Right atrium auricular region (tissue), 2 donors: Measurements from ENCODE around the gene FUT6. TPM values are rescaled to one million over a fixed set of nuclear protein-coding genes. Genes with fewer than 3 reads are reported as not detected.

Experiments used
- DNase-seq: peaks from one replicate; pipeline ENCODE4 v3.0.0-alpha.2; 2019; ENCODE audit warnings: low spot score
- H3K27ac ChIP-seq, 2 donors: fragments of 200-600 bp; sonication (generic); 1 replicate in 1 of 2; 2 replicates in 1 of 2; pipeline ENCODE4 v1.5.1; 2016 to 2019
- H3K27me3 ChIP-seq, 2 donors: fragments of 200-600 bp; sonication (generic); one replicate each; pipeline versions ENCODE4 v1.5.1 to v1.6.0; 2017 to 2019
- H3K36me3 ChIP-seq: fragments of 200-600 bp; sonication (generic); one replicate; pipeline ENCODE4 v1.5.1; 2016
- H3K4me1 ChIP-seq, 2 donors: fragments of 200-600 bp; sonication (generic); one replicate each; pipeline versions ENCODE4 v1.5.1 to v1.6.0; 2017 to 2019
- H3K4me3 ChIP-seq, 2 donors: fragments of 200-600 bp; sonication (generic); 1 replicate in 1 of 2; 2 replicates in 1 of 2; pipeline ENCODE4 v1.5.1; 2017 to 2019; ENCODE audit warnings: mild to moderate bottlenecking in 1 of 2, moderate library complexity in 1 of 2
- H3K9me3 ChIP-seq, 2 donors: fragments of 200-600 bp; sonication (generic); one replicate each; pipeline ENCODE4 v1.5.1; 2019
- total RNA-seq, 2 donors: library from RNA; depleted of rRNA; stranded (reverse); fragments of >200 nt; gene quantifications; one replicate each; pipeline ENCODE4 v1.1.0, GENCODE V29; 2016
- TF ChIP-seq, protein P1 (sequence below), 2 donors: fragments of 200-600 bp; sonication (generic); IDR thresholded peaks; one replicate each; pipeline ENCODE4 v1.5.1; 2019; ENCODE audit warnings: antibody characterized with exemption in 2 of 2

FUT6 gene
- total RNA-seq, 2 donors from 2014 or later, result not detected

DNA sequence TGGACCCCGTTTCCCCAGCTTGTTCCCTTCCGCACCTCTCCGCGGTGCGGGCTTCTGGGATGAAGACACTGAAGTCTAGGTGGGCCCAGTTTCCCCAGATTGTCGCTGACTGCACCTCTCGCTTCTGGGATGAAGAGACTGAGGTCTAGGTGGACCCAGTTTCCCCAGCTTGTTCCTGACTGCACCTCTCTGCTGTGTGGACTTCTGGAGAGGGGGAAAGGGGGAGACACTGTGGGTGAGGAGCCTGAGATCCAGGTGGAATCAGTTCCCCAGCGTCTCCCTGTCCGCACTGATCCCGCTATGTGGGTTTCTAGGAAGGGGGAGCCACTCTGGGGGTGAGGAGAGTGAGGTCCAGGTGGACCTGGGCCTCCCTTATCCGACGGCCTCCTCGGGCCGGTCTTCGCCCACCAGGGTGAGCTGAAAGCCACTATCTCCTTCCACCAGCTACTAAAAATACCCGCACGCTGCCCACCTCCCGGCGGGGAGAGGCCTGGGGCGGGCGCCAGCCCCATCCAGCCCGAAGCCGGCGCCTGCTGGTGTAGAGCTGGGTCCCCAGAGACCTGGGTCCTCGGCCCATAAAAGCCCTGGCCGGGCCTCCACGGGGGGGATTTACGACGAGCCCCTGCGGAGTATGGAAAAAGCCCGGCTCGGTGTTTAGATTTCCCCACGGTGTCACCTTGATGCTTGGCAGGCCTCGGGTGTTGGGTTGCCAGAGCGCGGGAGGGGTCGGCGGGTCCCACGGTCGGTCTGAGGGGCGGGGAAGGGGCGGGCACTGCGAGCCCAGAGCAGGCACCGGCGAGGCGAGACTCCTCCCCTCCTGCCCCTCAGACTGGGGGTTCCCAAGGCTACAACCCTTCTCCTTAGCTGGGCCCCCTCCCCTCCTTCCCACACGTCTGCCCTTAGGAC, 10.6 kb downstream of the FUT6 start:
- H3K9me3 ChIP-seq, result no peaks in the 10 kb centered on the region
- H3K27me3 ChIP-seq, result no peaks in the 10 kb centered on the region
- TF ChIP-seq, protein P1, sequence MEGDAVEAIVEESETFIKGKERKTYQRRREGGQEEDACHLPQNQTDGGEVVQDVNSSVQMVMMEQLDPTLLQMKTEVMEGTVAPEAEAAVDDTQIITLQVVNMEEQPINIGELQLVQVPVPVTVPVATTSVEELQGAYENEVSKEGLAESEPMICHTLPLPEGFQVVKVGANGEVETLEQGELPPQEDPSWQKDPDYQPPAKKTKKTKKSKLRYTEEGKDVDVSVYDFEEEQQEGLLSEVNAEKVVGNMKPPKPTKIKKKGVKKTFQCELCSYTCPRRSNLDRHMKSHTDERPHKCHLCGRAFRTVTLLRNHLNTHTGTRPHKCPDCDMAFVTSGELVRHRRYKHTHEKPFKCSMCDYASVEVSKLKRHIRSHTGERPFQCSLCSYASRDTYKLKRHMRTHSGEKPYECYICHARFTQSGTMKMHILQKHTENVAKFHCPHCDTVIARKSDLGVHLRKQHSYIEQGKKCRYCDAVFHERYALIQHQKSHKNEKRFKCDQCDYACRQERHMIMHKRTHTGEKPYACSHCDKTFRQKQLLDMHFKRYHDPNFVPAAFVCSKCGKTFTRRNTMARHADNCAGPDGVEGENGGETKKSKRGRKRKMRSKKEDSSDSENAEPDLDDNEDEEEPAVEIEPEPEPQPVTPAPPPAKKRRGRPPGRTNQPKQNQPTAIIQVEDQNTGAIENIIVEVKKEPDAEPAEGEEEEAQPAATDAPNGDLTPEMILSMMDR (IDR thresholded peaks at IDR 0.05), result peak in 1 of 2 donors; percentile 39
- DNase-seq, result no peak
- H3K4me1 ChIP-seq, result peaks cover 0 to 24% of the 10 kb centered on the region in 2 donors
- H3K27ac ChIP-seq, result peak overlapping the region; percentile 86 to 96
- H3K4me3 ChIP-seq, result peak overlapping the region; percentile 38 to 51
- no peaks in the 10 kb centered on the region for H3K36me3 ChIP-seq

GRCh38 chr19:5827891-5828660, 11.4 kb downstream of the FUT6 start:
- TF ChIP-seq, protein P1 (IDR thresholded peaks at IDR 0.05), result no peak
- no peaks in the 10 kb centered on the region for H3K36me3 ChIP-seq
- no peaks in the 10 kb centered on the region for H3K27me3 ChIP-seq
- H3K4me3 ChIP-seq, result peak overlapping the region; percentile 38 to 51
- peak overlapping the region; percentile 86 to 96 for H3K27ac ChIP-seq
- H3K4me1 ChIP-seq, result peaks cover 0 to 24% of the 10 kb centered on the region in 2 donors
- peak; percentile 87 for DNase-seq
- H3K9me3 ChIP-seq, result no peaks in the 10 kb centered on the region

GRCh38 chr19:5827342-5827890, 12.1 kb downstream of the FUT6 start:
- no peaks in the 10 kb centered on the region for H3K36me3 ChIP-seq
- H3K9me3 ChIP-seq, result no peaks in the 10 kb centered on the region
- peak overlapping the region; percentile 38 to 51 for H3K4me3 ChIP-seq
- H3K27ac ChIP-seq, result peak overlapping the region; percentile 75 to 96
- DNase-seq, result no peak
- TF ChIP-seq, protein P1 (IDR thresholded peaks at IDR 0.05), result no peak
- H3K4me1 ChIP-seq, result peaks cover 0 to 24% of the 10 kb centered on the region in 2 donors
- H3K27me3 ChIP-seq, result no peaks in the 10 kb centered on the region

- no peaks in the 10 kb centered on the region for H3K27me3 ChIP-seq
- H3K36me3 ChIP-seq, result no peaks in the 10 kb centered on the region
- H3K9me3 ChIP-seq, result no peaks in the 10 kb centered on the region
- H3K4me1 ChIP-seq, result peaks cover 0 to 24% of the 10 kb centered on the region in 2 donors
- no peak overlapping the region for H3K4me3 ChIP-seq
- TF ChIP-seq, protein P1 (IDR thresholded peaks at IDR 0.05), result peak in 1 of 2 donors; percentile 36
- DNase-seq, result peak; percentile 61
- peak overlapping the region; percentile 75 to 96 for H3K27ac ChIP-seq
Measured at GRCh38 chr19:5826531-5827341, 12.8 kb downstream of the FUT6 start.

GRCh38 chr19:5825178-5825577, 14.3 kb downstream of the FUT6 start:
- Histone ChIP-seq H3K27me3 (no peaks in the 10 kb centered on the region), H3K9me3 (no peaks in the 10 kb centered on the region), H3K36me3 (no peaks in the 10 kb centered on the region), H3K27ac (no peak overlapping the region), H3K4me3 (no peak overlapping the region), H3K4me1 (peaks cover 0 to 24% of the 10 kb centered on the region in 2 donors)
- no peak for DNase-seq
- TF ChIP-seq, protein P1 (IDR thresholded peaks at IDR 0.05), result no peak
